Adrenal gland (tissue), 5 donors: ENCODE data around the gene HHLA2.

Experiments used
- POLR2A ChIP-seq, 2 donors: fragments of 450-650 bp; IDR thresholded peaks; one replicate each; pipeline ENCODE4 v1.6.1; 2017; ENCODE audit warnings: antibody characterized with exemption in 2 of 2, mild to moderate bottlenecking in 2 of 2, moderate library complexity in 1 of 2
- TF ChIP-seq, protein P1 (sequence below), 6 experiments: fragments of 450-650 bp in 4 of 6; fragments of 200-600 bp in 2 of 6; sonication (generic) in 1 of 6; IDR thresholded peaks; 1 replicate in 5 of 6; 2 replicates in 1 of 6; pipeline versions ENCODE4 v1.5.1 to v1.8.0; 2016 to 2021; ENCODE audit warnings: antibody characterized with exemption in 6 of 6, mild to moderate bottlenecking in 2 of 6, moderate library complexity in 1 of 6
- donor health status: DM: no; HTN: no; CAD: no.

DNA sequence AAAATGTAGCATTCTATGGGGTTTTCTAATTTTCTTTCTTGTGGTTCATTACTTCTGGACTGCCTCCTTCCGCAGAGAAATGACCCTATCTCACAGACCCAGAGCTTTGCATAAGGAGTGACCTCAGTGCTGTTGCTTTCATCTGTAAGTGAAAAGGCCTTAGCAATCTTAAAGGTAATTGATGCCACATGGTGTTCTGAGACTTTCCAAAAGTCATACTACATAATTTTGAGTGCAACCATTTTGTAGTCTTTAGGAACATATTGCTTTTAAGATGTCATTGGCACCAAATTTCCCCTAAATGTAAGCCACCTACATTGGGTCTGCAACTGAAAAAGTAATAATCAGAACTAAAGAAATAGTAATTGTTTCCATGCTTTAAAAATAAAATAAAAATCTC, 9.2 kb upstream of the HHLA2 start:
- TF ChIP-seq, protein P1, sequence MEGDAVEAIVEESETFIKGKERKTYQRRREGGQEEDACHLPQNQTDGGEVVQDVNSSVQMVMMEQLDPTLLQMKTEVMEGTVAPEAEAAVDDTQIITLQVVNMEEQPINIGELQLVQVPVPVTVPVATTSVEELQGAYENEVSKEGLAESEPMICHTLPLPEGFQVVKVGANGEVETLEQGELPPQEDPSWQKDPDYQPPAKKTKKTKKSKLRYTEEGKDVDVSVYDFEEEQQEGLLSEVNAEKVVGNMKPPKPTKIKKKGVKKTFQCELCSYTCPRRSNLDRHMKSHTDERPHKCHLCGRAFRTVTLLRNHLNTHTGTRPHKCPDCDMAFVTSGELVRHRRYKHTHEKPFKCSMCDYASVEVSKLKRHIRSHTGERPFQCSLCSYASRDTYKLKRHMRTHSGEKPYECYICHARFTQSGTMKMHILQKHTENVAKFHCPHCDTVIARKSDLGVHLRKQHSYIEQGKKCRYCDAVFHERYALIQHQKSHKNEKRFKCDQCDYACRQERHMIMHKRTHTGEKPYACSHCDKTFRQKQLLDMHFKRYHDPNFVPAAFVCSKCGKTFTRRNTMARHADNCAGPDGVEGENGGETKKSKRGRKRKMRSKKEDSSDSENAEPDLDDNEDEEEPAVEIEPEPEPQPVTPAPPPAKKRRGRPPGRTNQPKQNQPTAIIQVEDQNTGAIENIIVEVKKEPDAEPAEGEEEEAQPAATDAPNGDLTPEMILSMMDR (IDR thresholded peaks at IDR 0.05) = no peak
- no peak for TF ChIP-seq POLR2A (IDR thresholded peaks at IDR 0.05)
